HCT116 (cell line): ENCODE measurements around the gene TOX2.

Experiments used
- CEBPB ChIP-seq: IDR thresholded peaks from 2 replicates; pipeline ENCODE4 v1.6.1; 2012; ENCODE audit warnings: low read depth
- JUND ChIP-seq: IDR thresholded peaks from 2 replicates; pipeline ENCODE4 v1.6.1; 2012
- POLR2A ChIP-seq: IDR thresholded peaks from 2 replicates; pipeline ENCODE4 v1.7.0; 2011; ENCODE audit warnings: borderline replicate concordance; ENCODE audit not compliant: insufficient read depth, insufficient read length; ENCODE audit errors: extremely low read depth
- POLR2AphosphoS5 ChIP-seq: IDR thresholded peaks from 2 replicates; pipeline ENCODE4 v1.6.1; 2011; ENCODE audit warnings: mild to moderate bottlenecking, low read depth, low read length, moderate library complexity
- RAD21 ChIP-seq: IDR thresholded peaks from 2 replicates; pipeline ENCODE4 v1.6.1; 2012; ENCODE audit warnings: low read depth, mild to moderate bottlenecking
- SIN3A ChIP-seq: IDR thresholded peaks from 2 replicates; pipeline ENCODE4 v1.6.1; 2012; ENCODE audit warnings: low read depth
- SP1 ChIP-seq: IDR thresholded peaks from 2 replicates; pipeline ENCODE4 v1.6.1; 2012; ENCODE audit warnings: low read depth
- TCF7L2 ChIP-seq: IDR thresholded peaks from 2 replicates; pipeline ENCODE4 v1.7.0; 2011; ENCODE audit warnings: borderline replicate concordance, inconsistent platforms; ENCODE audit not compliant: insufficient read depth, insufficient read length; ENCODE audit errors: extremely low read depth
- YY1 ChIP-seq: IDR thresholded peaks from 2 replicates; pipeline ENCODE4 v1.6.1; 2011; ENCODE audit warnings: low read length, low read depth, moderate library complexity, mild to moderate bottlenecking; ENCODE audit not compliant: insufficient replicate concordance; ENCODE audit errors: extremely low read depth
- TF ChIP-seq, protein P1 (sequence below), 3 experiments: fragments of 200-600 bp in 1 of 3; sonication (generic) in 1 of 3; IDR thresholded peaks in 2 of 3; conservative IDR thresholded peaks in 1 of 3; 2 replicates each; pipeline ENCODE4 v1.5.1; 2012 to 2017; ENCODE audit warnings: low read depth in 2 of 3, low read length in 2 of 3, antibody characterized with exemption in 1 of 3, borderline replicate concordance in 1 of 3, control low read depth in 1 of 3, mild to moderate bottlenecking in 1 of 3, mixed read lengths in 1 of 3, mixed run types in 1 of 3, moderate library complexity in 1 of 3; ENCODE audit not compliant: insufficient read depth in 1 of 3
- TF ChIP-seq, protein P2 (sequence below): IDR thresholded peaks from 2 replicates; pipeline ENCODE4 v1.6.1; 2012
- TF ChIP-seq, protein P3 (sequence below): IDR thresholded peaks from 2 replicates; pipeline ENCODE4 v1.6.1; 2012
- TF ChIP-seq, protein P4 (sequence below): IDR thresholded peaks from 2 replicates; pipeline ENCODE4 v1.6.1; 2012; ENCODE audit warnings: low read depth

DNA sequence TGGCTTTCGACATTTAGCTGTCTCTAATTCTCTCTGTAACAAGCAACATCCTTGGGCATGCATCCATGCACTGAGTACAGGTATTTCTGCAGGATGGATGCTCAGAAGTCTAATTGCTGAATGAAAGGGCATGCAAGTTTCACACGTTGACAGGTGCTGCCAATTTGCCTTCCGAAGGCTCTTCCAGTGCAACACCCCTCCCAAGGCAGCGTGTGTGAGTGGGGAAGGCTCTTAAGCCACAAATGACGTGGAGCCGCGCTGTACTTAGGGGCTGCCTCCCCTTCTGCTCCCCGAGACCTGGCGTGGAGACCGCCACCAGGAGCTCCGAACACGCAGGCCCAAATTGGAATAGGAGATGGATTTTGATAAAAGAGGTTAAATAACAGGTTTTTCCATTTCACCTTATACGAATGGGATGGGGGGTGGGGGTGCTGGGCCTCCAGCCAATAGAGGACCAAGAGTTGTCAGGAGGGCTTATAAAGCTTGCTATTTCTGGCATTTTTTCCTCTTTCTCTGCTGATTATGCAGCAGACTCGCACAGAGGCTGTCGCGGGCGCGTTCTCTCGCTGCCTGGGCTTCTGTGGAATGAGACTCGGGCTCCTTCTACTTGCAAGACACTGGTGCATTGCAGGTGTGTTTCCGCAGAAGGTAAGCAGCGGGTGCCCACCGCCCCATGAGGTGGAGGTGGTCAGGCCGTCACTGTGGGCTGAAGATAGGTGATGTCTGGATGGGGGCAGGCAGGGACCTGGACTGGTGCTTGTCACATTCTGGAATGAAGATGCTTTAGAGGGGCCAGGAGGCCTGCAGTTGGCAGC, 30.9 kb downstream of the TOX2 start:
- TF ChIP-seq, protein P1, sequence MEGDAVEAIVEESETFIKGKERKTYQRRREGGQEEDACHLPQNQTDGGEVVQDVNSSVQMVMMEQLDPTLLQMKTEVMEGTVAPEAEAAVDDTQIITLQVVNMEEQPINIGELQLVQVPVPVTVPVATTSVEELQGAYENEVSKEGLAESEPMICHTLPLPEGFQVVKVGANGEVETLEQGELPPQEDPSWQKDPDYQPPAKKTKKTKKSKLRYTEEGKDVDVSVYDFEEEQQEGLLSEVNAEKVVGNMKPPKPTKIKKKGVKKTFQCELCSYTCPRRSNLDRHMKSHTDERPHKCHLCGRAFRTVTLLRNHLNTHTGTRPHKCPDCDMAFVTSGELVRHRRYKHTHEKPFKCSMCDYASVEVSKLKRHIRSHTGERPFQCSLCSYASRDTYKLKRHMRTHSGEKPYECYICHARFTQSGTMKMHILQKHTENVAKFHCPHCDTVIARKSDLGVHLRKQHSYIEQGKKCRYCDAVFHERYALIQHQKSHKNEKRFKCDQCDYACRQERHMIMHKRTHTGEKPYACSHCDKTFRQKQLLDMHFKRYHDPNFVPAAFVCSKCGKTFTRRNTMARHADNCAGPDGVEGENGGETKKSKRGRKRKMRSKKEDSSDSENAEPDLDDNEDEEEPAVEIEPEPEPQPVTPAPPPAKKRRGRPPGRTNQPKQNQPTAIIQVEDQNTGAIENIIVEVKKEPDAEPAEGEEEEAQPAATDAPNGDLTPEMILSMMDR (IDR thresholded peaks at IDR 0.05 in 2 of 3, conservative IDR thresholded peaks at IDR 0.05 in 1 of 3; ENCODE audit: borderline replicate concordance in 1 of 3, insufficient read depth in 1 of 3, low read depth in 2 of 3, low read length in 2 of 3): no peak
- TF ChIP-seq POLR2A (no peak), RAD21 (no peak), YY1 (no peak), SP1 (no peak), JUND (no peak), POLR2AphosphoS5 (no peak), CEBPB (no peak), TCF7L2 (no peak), SIN3A (no peak)
- TF ChIP-seq, protein P2, sequence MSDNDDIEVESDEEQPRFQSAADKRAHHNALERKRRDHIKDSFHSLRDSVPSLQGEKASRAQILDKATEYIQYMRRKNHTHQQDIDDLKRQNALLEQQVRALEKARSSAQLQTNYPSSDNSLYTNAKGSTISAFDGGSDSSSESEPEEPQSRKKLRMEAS: no peak
- TF ChIP-seq, protein P3, sequence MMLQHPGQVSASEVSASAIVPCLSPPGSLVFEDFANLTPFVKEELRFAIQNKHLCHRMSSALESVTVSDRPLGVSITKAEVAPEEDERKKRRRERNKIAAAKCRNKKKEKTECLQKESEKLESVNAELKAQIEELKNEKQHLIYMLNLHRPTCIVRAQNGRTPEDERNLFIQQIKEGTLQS: no peak
- TF ChIP-seq, protein P4, sequence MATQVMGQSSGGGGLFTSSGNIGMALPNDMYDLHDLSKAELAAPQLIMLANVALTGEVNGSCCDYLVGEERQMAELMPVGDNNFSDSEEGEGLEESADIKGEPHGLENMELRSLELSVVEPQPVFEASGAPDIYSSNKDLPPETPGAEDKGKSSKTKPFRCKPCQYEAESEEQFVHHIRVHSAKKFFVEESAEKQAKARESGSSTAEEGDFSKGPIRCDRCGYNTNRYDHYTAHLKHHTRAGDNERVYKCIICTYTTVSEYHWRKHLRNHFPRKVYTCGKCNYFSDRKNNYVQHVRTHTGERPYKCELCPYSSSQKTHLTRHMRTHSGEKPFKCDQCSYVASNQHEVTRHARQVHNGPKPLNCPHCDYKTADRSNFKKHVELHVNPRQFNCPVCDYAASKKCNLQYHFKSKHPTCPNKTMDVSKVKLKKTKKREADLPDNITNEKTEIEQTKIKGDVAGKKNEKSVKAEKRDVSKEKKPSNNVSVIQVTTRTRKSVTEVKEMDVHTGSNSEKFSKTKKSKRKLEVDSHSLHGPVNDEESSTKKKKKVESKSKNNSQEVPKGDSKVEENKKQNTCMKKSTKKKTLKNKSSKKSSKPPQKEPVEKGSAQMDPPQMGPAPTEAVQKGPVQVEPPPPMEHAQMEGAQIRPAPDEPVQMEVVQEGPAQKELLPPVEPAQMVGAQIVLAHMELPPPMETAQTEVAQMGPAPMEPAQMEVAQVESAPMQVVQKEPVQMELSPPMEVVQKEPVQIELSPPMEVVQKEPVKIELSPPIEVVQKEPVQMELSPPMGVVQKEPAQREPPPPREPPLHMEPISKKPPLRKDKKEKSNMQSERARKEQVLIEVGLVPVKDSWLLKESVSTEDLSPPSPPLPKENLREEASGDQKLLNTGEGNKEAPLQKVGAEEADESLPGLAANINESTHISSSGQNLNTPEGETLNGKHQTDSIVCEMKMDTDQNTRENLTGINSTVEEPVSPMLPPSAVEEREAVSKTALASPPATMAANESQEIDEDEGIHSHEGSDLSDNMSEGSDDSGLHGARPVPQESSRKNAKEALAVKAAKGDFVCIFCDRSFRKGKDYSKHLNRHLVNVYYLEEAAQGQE: no peak
